Germinal center (tissue), 1 donor: Measurements from ENCODE around the gene ZDHHC20.
"Not testable (repeated sequence)": the region's sequence is repeated elsewhere in the genome, so short reads cannot be mapped to it uniquely, and the experiment has no call there.

Experiments
- DNase-seq: peaks from one replicate; pipeline ENCODE4 v3.0.0; 2012; ENCODE audit warnings: mixed read lengths, low spot score

Gene ZDHHC20

GRCh38 chr13:21435231-21435630 is 23.9 kb downstream of the ZDHHC20 start:
- no peak for DNase-seq

DNA sequence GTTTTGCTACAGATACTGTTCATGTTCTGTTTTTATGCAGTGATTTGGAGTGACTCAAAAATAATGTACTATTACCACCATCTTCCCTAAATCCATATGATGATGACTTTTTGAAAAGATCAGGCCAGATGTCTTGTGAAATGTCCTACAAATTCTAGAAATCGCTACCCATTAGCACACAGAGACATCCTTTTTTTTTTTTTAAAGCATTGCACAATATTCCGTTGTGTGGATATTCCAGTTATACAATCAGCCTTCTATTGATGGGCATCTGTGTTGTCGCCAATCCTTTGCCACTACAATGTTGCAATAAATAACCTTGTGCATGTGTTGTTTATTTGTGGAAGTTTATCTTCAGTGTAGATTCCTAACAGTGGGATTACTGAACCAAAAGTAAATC is 24.5 kb downstream of the ZDHHC20 start:
- no peak for DNase-seq

DNA sequence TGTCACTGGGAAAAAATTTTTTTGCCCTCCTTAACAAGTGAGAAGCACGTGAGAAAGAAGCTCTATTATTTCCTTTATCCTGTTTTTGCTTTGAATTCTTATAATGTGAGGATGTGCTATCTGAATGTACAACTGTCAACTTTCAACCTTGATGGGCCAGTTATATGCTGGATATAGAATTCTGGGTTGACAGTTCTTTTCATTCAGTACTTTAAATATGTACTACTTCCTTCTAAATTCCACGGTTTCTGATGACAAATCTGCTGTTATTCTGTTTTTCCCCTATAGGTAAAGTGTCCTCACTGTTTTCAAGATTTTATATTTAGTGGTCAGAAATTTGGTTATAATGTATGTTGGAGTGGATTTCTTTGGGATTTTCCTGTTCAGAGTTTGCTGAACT is 29.9 kb downstream of the ZDHHC20 start:
- no peak for DNase-seq

DNA sequence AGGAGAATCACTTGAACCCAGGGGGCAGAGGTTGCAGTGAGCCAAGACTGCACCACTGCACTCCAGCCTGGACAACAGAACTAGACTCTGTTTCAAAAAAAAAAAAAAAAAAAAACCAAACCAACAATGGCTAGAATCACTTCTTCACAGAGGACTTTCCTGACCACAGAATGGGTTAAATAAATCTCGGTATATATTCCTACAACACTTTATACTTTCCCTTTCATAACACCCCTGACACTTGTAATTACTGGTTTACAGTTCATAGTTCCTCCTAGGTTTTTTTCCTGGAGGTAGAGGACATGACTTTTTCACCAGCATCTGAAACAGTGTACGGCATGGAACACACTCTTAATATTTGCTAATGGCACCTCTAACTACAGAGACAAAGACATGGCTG is 31.4 kb downstream of the ZDHHC20 start:
- DNase-seq, result no peak

GRCh38 chr13:21426238-21426637 is 32.9 kb downstream of the ZDHHC20 start:
- DNase-seq, result no peak

- no peak for DNase-seq
These were observed 38.4 kb downstream of the ZDHHC20 start for GRCh38 chr13:21420706-21421105.

DNA sequence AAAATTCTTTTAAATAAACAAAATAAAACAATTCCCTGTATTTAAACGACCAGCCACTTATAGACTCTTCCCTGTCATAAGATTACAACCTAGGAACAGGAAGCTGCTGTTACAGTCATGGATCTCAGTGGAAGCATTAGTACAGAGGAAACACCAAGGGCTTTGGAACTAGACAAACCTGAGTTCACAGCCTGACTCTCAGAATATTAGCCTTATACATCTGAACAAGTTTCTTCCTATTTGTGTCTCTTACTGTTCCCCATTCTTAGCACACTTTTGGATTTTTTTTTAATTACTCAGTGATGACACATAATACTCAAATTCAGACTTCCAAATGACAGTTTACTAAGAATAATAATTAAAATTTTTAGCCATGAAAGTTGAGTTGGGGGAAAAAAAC is 46.1 kb downstream of the ZDHHC20 start:
- DNase-seq, result no peak

- DNase-seq, result not testable (repeated sequence)
These were observed 48.6 kb downstream of the ZDHHC20 start for GRCh38 chr13:21410453-21410852.

DNA sequence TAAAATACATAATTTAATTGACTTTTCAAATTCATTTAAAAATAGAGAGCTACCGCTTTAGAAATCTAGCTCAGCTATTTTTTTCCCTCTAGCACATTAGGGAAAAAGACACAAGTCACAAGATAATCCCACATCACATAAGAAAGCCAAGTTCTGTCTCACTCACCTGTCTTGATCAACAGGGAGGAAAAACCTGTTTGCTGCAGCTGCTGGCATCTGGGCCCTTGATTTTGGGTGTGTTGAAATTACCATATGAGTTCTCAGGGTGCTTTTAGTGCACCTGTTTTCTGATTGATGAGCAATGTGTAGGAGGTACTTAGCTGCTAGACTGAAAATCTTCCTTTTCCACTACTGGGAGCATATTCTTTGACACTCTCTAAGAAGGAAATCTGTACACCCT is 53.8 kb downstream of the ZDHHC20 start:
- DNase-seq, result no peak

DNA sequence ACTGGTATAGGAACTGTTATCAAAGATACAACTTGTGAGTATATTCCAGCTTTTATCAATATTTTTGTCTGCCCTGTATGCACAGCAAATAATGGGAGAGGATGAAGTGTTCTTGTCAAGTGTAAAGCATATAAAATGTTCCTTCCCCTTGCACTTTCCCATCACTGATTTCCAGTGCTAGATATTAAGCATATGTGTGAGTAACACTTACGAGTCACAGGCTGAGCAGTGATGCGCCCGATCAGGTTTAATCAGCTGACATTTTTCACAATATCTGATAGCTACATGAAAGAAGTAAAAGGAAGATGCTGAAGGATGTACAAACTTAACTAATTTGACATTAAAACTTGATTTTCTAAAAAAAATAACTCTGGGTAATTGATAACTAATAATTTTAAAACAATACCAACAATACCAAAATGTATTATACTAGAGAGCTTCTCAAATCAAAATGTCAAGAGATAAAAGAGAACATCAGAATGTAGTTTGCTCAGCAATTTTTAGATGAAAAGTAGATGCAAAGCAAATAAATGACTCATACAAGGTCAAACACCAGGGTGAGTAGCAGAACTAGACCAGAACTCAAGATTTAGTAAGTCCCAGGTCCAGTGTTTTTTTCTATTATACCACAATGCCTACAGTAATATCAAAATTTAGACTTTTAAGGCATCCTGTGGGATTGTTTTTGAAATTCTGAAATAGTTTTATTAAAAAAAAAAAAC is 56.4 kb downstream of the ZDHHC20 start:
- DNase-seq, result no peak

DNA sequence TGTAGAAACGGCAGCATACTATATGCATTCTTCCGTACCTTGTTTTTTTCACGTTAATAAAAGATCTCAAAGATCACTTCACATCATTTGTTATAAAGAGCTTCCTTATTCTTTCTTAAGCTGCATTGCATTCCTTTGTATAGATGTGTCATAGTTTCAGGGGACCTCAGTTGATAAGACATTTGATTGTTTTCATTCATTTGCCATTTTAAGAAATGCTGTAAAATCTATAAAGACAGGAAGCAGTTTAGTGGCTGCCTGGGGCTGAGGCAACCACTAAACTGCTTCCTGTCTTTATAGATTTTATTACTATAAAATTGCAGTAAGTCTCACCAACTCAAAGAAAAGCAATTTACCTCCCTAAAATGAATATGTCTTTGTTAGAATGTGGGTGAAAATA is 59.4 kb downstream of the ZDHHC20 start:
- no peak for DNase-seq

DNA sequence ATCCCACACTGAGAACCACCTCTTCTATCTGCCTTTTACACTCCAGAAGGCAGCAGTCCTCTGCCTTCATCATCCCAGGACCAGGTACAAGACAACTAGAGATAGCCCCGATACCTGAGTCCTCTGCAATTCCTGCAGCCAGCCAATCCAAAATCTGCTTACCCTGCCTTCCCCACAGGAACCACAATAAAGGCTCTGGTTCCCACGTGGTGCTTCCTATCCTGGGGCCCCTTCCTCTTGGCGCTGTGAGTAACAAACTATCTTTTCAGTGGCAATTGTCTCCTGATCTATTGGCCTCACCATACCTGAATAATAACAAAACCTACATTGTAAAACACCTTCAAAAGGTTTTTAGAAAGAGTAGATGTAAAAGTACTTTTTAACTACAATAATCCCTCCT is 63.1 kb downstream of the ZDHHC20 start:
- DNase-seq, result no peak

- DNase-seq, result no peak
These were observed 70.0 kb downstream of the ZDHHC20 start for GRCh38 chr13:21389124-21389523.

DNA sequence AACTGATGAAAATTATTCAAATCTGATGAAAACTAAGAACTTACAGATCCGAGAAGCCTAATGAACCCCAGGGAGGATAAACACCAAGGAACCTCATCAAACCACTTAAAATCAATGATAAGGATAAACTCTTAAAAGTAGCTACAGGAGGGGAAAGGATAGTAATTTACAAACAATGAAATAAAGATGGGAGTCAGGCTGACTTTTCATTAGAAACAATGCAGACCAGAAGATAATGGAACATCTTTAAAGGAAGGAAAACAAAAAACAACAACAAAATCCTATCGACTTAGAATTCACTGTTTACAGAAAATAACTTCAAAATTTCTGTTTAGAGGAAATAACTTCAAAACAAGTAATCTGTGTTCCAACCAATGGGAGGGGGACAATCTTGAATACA is 73.4 kb downstream of the ZDHHC20 start:
- DNase-seq, result no peak

GRCh38 chr13:21383090-21383489 is 76.0 kb downstream of the ZDHHC20 start:
- DNase-seq, result no peak

DNA sequence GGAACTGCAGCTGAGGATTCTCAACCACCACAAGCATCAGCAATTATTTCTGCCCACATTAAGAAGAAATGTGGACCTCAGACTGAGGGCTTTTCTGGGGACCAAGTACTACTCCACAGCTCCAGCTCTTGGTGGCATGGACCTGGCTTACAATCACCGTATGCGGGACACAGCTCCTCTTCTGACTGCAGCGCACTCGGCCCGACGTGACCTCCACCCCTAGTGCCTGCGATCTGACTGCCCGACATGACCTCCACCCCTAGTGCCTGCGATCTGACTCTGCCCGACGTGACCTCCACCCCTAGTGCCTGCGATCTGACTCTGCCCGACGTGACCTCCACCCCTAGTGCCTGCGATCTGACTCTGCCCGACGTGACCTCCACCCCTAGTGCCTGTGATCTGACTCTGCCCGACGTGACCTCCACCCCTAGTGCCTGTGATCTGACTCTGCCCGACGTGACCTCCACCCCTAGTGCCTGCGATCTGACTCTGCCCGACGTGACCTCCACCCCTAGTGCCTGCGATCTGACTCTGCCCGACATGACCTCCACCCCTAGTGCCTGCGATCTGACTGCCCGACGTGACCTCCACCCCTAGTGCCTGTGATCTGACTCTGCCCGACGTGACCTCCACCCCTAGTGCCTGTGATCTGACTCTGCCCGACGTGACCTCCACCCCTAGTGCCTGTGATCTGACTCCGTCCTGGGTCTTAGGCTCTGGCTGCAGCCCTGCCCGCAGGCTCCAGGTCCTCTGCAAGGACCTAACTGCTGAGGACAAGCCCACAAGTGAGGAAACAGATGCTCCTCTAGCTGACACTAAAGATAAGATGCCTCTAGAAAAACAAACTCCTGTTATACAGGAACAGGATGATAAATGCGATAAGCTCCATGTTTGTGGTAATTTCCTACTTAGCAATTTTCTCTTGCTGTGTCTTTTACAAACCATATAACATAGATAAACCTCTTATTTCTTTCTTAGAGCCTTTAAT is 81.8 kb downstream of the ZDHHC20 start:
- not testable (repeated sequence) for DNase-seq

DNA sequence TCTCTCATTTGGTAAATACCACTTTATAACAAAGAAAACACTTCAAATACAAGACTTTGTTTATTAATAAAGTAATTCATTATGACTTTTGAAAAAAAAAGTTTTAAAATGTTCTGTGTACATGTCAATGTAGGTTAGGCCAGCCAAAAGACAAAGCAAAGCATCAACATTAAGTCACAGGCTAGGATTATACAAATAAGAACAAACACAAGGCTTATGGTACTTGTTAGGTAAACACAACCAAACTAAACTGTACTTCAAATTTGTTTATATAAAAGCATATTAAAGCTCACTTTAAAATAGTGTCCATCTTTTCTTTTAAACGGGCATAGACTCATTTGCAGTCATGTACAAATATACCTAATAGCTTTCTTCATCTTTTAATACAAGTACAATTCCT is 86.6 kb downstream of the ZDHHC20 start:
- no peak for DNase-seq

- no peak for DNase-seq
These were observed 88.1 kb downstream of the ZDHHC20 start for GRCh38 chr13:21371011-21371410.

DNA sequence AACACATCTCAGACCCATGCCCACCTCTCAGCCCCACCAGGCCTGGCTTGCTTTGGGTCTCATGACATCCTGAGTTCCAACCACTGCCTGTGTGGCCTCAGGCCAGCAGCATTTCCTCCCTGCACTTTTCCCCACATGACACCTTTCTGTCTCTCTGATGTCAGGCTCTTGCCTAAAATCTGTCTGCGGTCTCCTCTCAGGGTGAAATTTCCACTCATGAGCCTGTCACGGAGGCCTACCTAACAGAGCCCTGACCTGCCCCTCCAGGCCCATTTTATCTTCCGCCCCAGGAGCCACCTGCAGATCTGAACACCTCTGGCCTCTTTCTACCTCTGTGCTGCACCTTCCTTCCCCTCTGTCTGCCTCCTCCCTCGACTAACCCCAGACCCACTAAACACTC is 93.5 kb downstream of the ZDHHC20 start:
- DNase-seq, result no peak

GRCh38 chr13:21364916-21365315 is 94.2 kb downstream of the ZDHHC20 start:
- no peak for DNase-seq

DNA sequence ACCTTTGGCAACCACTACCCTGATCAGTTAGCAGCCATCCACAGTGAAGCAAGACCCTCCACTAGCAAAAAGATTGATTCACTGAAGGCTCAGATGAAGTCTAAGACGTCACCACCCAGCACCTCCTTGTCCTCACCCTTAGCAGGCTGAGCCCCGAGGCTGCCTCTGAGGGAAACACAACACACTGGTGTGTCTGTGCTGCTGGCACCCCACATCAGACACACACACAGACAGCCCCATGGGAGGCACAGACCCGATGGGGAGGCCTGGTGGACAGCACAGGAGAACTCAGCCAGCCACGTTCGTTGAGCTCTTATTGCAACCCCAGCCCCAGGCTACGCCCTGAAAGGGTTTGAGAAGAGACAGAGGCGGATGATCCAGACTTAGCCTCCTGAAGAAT is 94.7 kb downstream of the ZDHHC20 start:
- DNase-seq, result no peak

- no peak for DNase-seq
These were observed 96.4 kb downstream of the ZDHHC20 start for GRCh38 chr13:21362741-21363140.

- DNase-seq, result no peak
These were observed 97.4 kb downstream of the ZDHHC20 start for GRCh38 chr13:21361706-21362105.
